ENCODE data around the gene MPST. TPM values are rescaled to one million over a fixed set of nuclear protein-coding genes. Genes with fewer than 3 reads are reported as not detected.

The MPST gene
- total RNA-seq, 4 donors from 2014 or later: 128 to 498 (median 394) TPM

DNA sequence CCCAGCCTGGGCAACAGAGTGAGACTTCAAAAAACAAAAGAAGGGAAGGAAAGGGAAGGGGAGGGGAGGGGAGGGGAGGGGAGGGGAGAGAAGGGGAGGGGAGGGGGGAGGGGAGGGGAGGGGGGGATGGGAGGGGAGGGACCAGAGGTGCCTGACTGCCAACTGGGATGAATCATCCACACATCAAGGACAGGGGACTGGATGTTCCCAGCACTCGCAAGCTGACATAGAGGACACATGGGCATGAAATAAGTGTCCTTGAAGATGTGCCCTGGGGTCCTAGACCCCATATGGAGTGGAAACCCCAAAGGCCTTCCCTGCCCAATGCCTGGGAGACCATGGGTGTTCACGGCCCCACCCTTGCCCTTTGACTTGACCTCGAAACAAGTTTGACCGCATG, 20.1 kb upstream of the MPST start:
- no peak for DNase-seq
- H3K4me3 ChIP-seq: no peak overlapping the region
- no peaks in the 10 kb centered on the region for H3K36me3 ChIP-seq
- peak overlapping the region in 1 of 4 donors; percentile 65 for H3K27ac ChIP-seq
- H3K27me3 ChIP-seq: no peaks in the 10 kb centered on the region
- TF ChIP-seq, protein P1, sequence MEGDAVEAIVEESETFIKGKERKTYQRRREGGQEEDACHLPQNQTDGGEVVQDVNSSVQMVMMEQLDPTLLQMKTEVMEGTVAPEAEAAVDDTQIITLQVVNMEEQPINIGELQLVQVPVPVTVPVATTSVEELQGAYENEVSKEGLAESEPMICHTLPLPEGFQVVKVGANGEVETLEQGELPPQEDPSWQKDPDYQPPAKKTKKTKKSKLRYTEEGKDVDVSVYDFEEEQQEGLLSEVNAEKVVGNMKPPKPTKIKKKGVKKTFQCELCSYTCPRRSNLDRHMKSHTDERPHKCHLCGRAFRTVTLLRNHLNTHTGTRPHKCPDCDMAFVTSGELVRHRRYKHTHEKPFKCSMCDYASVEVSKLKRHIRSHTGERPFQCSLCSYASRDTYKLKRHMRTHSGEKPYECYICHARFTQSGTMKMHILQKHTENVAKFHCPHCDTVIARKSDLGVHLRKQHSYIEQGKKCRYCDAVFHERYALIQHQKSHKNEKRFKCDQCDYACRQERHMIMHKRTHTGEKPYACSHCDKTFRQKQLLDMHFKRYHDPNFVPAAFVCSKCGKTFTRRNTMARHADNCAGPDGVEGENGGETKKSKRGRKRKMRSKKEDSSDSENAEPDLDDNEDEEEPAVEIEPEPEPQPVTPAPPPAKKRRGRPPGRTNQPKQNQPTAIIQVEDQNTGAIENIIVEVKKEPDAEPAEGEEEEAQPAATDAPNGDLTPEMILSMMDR (IDR thresholded peaks at IDR 0.05): no peak
- no peak for TF ChIP-seq POLR2A (IDR thresholded peaks at IDR 0.05)
- no peaks in the 10 kb centered on the region for H3K9me3 ChIP-seq
- no peaks in the 10 kb centered on the region for H3K4me1 ChIP-seq

DNA sequence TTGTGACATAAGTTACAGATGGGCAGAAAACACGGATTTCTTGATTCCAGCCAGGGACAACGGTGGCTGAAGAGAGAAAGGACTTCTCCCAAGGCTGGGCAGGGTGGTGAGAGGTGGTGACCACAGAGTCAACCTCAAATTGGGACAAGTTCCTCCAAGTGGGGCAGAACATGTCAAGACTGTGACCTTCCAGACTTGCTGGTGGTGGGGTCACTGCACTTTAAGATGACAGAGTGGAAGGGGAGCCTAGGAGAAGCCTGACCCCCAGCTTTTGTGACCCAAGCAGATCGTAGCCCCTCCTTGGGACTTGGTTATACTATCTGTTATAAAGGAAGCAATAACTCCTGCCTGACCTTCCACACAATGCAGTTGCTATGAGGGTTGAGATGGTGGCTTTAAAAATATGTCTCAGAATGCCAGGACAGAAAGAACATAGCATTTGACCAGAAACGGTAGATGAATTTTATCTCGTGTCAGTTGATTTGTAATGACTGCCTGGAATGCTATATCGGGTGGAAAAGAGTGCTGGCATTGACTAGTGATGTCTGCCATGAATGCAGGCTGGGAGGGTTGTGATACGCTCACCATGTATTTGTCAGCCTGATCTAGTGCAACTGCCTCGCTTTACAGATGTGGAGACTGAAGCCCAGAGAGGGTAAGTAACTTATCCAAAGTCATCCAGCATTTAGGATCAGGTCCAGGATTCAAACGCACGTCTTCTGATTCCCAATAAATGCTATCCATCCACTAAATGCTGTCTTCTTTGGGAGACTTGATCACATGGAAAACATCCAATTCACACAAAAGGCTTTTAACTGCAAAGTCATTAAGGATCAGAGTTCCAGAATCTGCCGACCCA, 18.6 kb upstream of the MPST start:
- Histone ChIP-seq H3K4me3 (no peak overlapping the region), H3K9me3 (no peaks in the 10 kb centered on the region), H3K4me1 (no peaks in the 10 kb centered on the region), H3K36me3 (no peaks in the 10 kb centered on the region), H3K27ac (no peak overlapping the region), H3K27me3 (no peaks in the 10 kb centered on the region)
- DNase-seq: no peak
- TF ChIP-seq, protein P1 (IDR thresholded peaks at IDR 0.05): no peak
- TF ChIP-seq POLR2A (IDR thresholded peaks at IDR 0.05): no peak

DNA sequence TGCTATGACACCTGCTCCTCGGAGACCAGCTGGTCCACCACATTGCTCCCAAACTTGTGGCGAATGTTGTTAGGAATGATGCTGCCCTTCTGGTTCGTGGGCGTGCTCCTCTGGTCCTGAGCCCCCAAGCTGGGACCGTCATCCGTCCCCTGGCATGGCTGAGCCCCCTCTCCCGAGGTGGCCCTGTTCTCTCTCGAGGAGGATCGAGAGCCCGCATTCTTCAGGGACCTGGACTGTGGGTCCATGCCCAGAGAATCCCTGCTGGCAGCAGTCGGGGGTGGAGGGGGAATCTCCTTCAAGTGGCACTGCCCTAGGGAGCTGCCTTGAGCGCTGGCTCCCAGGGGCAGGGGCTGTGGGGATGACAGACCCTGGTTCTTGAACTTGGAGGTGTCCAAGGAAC, 17.7 kb upstream of the MPST start:
- H3K4me3 ChIP-seq: no peak overlapping the region
- H3K4me1 ChIP-seq: no peaks in the 10 kb centered on the region
- TF ChIP-seq, protein P1 (IDR thresholded peaks at IDR 0.05): no peak
- TF ChIP-seq POLR2A (IDR thresholded peaks at IDR 0.05): no peak
- no peaks in the 10 kb centered on the region for H3K9me3 ChIP-seq
- no peaks in the 10 kb centered on the region for H3K36me3 ChIP-seq
- H3K27me3 ChIP-seq: no peaks in the 10 kb centered on the region
- DNase-seq: no peak
- H3K27ac ChIP-seq: no peak overlapping the region

DNA sequence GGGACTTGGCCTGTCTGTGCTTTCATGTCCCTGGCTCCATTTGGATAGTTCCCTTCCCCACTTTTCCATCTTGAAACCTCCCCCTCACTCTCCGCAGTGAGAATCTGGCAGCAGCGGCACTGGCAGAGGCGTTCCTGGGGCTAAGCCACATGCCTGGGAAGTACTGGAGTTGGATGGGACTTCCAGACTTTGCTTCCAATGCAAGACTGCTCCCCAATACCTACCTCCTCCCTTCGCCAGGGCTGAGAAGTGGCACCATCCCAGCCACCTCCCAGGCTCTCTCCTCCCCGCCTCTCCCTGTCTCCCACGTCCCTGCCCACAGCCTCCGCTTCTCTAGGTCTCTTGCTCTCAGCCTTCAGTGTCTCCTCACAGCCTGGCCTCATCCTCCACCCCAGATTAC, 16.9 kb upstream of the MPST start:
- no peaks in the 10 kb centered on the region for H3K9me3 ChIP-seq
- no peak for DNase-seq
- no peaks in the 10 kb centered on the region for H3K36me3 ChIP-seq
- no peak overlapping the region for H3K27ac ChIP-seq
- H3K4me3 ChIP-seq: no peak overlapping the region
- H3K27me3 ChIP-seq: no peaks in the 10 kb centered on the region
- no peak for TF ChIP-seq POLR2A (IDR thresholded peaks at IDR 0.05)
- TF ChIP-seq, protein P1 (IDR thresholded peaks at IDR 0.05): no peak
- H3K4me1 ChIP-seq: no peaks in the 10 kb centered on the region

DNA sequence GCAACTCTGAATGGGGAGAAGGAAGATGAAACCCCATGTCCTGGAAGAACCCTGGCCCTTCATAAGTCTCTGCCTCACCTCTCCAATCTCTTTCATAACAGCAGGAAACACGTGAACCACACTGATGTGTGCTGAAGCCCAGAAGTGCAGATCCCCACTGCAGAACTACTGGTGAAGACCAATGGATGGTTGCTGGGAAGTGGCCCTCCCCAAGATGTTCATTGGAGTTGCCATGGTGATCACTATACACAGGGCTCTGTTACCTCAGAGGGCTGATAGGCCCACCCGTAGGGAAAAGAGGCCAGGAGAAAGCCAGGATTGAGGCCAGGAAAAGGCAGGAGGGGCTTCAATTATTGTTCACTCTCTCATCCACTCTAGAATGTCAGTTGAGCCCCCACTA, 11.9 kb upstream of the MPST start:
- TF ChIP-seq, protein P1 (IDR thresholded peaks at IDR 0.05): no peak
- no peak for TF ChIP-seq POLR2A (IDR thresholded peaks at IDR 0.05)
- peaks cover 0 to 9% (median 0%) of the 10 kb centered on the region in 4 donors for H3K4me1 ChIP-seq
- no peaks in the 10 kb centered on the region for H3K27me3 ChIP-seq
- DNase-seq: no peak
- H3K4me3 ChIP-seq: no peak overlapping the region
- no peaks in the 10 kb centered on the region for H3K9me3 ChIP-seq
- H3K27ac ChIP-seq: no peak overlapping the region
- H3K36me3 ChIP-seq: no peaks in the 10 kb centered on the region
